ENCODE results near the gene ARMC2.

DNA sequence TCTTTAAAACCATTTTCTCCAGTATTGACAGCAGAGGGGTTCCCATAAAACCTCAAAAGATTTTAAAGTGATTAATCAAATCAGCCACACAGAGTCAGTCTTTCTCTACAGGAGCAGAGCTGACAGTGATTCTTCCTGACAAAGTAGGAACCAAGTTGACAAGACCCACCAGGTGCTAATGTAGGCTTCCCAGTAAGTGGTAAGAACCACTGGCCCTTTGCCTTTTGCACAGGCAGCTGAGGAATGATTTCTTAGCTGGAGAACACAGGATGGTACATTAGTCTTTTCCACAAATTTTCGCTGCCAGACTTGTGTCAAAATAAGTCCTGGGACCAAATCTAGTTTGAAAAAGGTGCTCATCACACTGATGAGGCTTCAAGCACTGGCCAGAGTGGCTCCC lies 95.8 kb downstream of the ARMC2 start:
- TF ChIP-seq CTCF (IDR thresholded peaks at IDR 0.05) (no peak), POLR2A (IDR thresholded peaks at IDR 0.05) (no peak)

Measured in esophagus squamous epithelium (tissue), 4 donors.